GM23248 (cell line): ENCODE results near the gene FSTL4. TPM values are rescaled to one million over a fixed set of nuclear protein-coding genes. Genes with fewer than 3 reads are reported as not detected.
"Not testable (repeated sequence)": the region's sequence is repeated elsewhere in the genome, so short reads cannot be mapped to it uniquely, and the experiment has no call there.

Experiments used
- DNase-seq: peaks from one replicate; pipeline ENCODE4 v3.0.0-alpha.2; 2015
- H2AFZ ChIP-seq: fragments of 200-600 bp; sonication (generic); 2 replicates; pipeline ENCODE4 v1.6.1; 2016; ENCODE audit warnings: antibody characterized with exemption
- H3F3A ChIP-seq: fragments of 200-600 bp; sonication (generic); 2 replicates; pipeline ENCODE4 v1.6.1; 2016; ENCODE audit warnings: mild to moderate bottlenecking, antibody characterized with exemption, mixed run types; ENCODE audit not compliant: insufficient read depth
- H3K27ac ChIP-seq: fragments of 200-600 bp; sonication (generic); 2 replicates; pipeline ENCODE4 v1.5.1; 2016; ENCODE audit warnings: mild to moderate bottlenecking
- H3K27me3 ChIP-seq: fragments of 200-600 bp; sonication (generic); replicated peaks from 2 replicates; pipeline ENCODE4 v1.6.1; 2016; ENCODE audit warnings: mild to moderate bottlenecking; ENCODE audit not compliant: insufficient read depth
- H3K36me3 ChIP-seq: fragments of 200-600 bp; sonication (generic); 2 replicates; pipeline ENCODE4 v1.6.1; 2016; ENCODE audit warnings: low read depth, mild to moderate bottlenecking
- H3K4me1 ChIP-seq: fragments of 200-600 bp; sonication (generic); 2 replicates; pipeline ENCODE4 v1.6.1; 2016; ENCODE audit warnings: mild to moderate bottlenecking; ENCODE audit not compliant: insufficient read depth
- H3K4me2 ChIP-seq: fragments of 200-600 bp; sonication (generic); one replicate; pipeline ENCODE4 v1.6.1; 2016; ENCODE audit warnings: mild to moderate bottlenecking; ENCODE audit not compliant: unreplicated experiment
- H3K4me3 ChIP-seq: fragments of 200-600 bp; sonication (generic); 2 replicates; pipeline ENCODE4 v1.5.1; 2016; ENCODE audit warnings: mild to moderate bottlenecking
- H3K79me2 ChIP-seq: fragments of 200-600 bp; sonication (generic); 2 replicates; pipeline ENCODE4 v1.6.1; 2016; ENCODE audit warnings: mild to moderate bottlenecking; ENCODE audit not compliant: insufficient read depth
- H3K9ac ChIP-seq: fragments of 200-600 bp; sonication (generic); 2 replicates; pipeline ENCODE4 v1.6.1; 2016; ENCODE audit warnings: mild to moderate bottlenecking
- H3K9me2 ChIP-seq: fragments of 200-600 bp; sonication (generic); 2 replicates; pipeline ENCODE4 v1.6.1; 2016; ENCODE audit warnings: mixed run types, mild to moderate bottlenecking, moderate library complexity; ENCODE audit not compliant: insufficient read depth
- H3K9me3 ChIP-seq: fragments of 200-600 bp; sonication (generic); one replicate; pipeline ENCODE4 v1.6.1; 2017; ENCODE audit warnings: low read depth
- H4K20me1 ChIP-seq: fragments of 200-600 bp; sonication (generic); 2 replicates; pipeline ENCODE4 v1.6.0; 2016; ENCODE audit not compliant: insufficient read depth
- EZH2 ChIP-seq: fragments of 200-600 bp; sonication (generic); IDR thresholded peaks from 2 replicates; pipeline ENCODE4 v1.6.1; 2018; ENCODE audit warnings: antibody characterized with exemption, mild to moderate bottlenecking; ENCODE audit not compliant: insufficient read depth, poor library complexity, severe bottlenecking
- EZH2phosphoT487 ChIP-seq: fragments of 200-600 bp; sonication (generic); IDR thresholded peaks from 2 replicates; pipeline ENCODE4 v1.6.1; 2018; ENCODE audit warnings: antibody characterized with exemption, moderate library complexity, mild to moderate bottlenecking, low read depth; ENCODE audit not compliant: insufficient read depth
- WGBS, 2 experiments: methylation state at CpG; one replicate each; pipeline ENCODE4 v1.1.6; 2015 to 2017; ENCODE audit warnings: low lambda C conversion rate in 2 of 2, low coverage in 1 of 2; ENCODE audit errors: missing lambda C conversion rate in 2 of 2; 5-methylcytosine and 5-hydroxymethylcytosine counted together
- in situ Hi-C: fragments of 300-500 bp; cut with MboI; formaldehyde crosslinking; loops from 2 replicates; pipeline ENCODE4 v1.15.0; 2020
- polyA plus RNA-seq: library from polyadenylated mRNA; unstranded; fragments of >200 nt; fragmentation: Nextera tagmentation; extraction: Ambion mirVana; gene quantifications from 2 replicates; pipeline ENCODE4 v1.2.1, GENCODE V29; 2016
- total RNA-seq: library from RNA; depleted of rRNA; stranded (reverse); fragments of >200 nt; shearing (Covaris generic); gene quantifications from 2 replicates; pipeline ENCODE4 v1.2.3, GENCODE V29; 2014

FSTL4 gene
- total and polyA plus RNA-seq, 2 experiments from 2014 or later = not detected

GRCh38 chr5:133192716-133193115, 419.6 kb downstream of the FSTL4 start:
- in situ Hi-C loops = no loop called here
- DNase-seq = no peak
- no peak overlapping the region for H3K27ac ChIP-seq
- no peaks in the 10 kb centered on the region for H3K4me1 ChIP-seq
- 61 to 65% methylated on average over 8 of the region's 8 CpGs for WGBS, 2 experiments
- no peaks in the 10 kb centered on the region for H3K79me2 ChIP-seq
- H3K9me2 ChIP-seq = no peaks in the 10 kb centered on the region
- no peaks in the 10 kb centered on the region for H3F3A ChIP-seq
- no peaks in the 10 kb centered on the region for H3K9me3 ChIP-seq
- H3K27me3 ChIP-seq = peaks cover 9% of the 10 kb centered on the region
- no peak overlapping the region for H3K4me2 ChIP-seq
- H3K9ac ChIP-seq = no peak overlapping the region
- H4K20me1 ChIP-seq = no peaks in the 10 kb centered on the region
- no peak overlapping the region for H2AFZ ChIP-seq
- no peak overlapping the region for H3K4me3 ChIP-seq
- no peak for TF ChIP-seq EZH2
- TF ChIP-seq EZH2phosphoT487 = no peak
- no peaks in the 10 kb centered on the region for H3K36me3 ChIP-seq

GRCh38 chr5:133189881-133190280, 422.5 kb downstream of the FSTL4 start:
- Histone ChIP-seq H3F3A (no peaks in the 10 kb centered on the region), H3K79me2 (no peaks in the 10 kb centered on the region), H3K9ac (no peak overlapping the region), H3K4me1 (no peaks in the 10 kb centered on the region), H4K20me1 (no peaks in the 10 kb centered on the region), H3K4me2 (no peak overlapping the region), H3K4me3 (no peak overlapping the region), H3K27ac (no peak overlapping the region), H3K9me3 (no peaks in the 10 kb centered on the region), H3K9me2 (no peaks in the 10 kb centered on the region), H3K27me3 (no peaks in the 10 kb centered on the region; the same call in 1 of the 2 replicates), H2AFZ (no peak overlapping the region), H3K36me3 (no peaks in the 10 kb centered on the region)
- 72 to 73% methylated on average over 4 of the region's 4 CpGs for WGBS, 2 experiments
- TF ChIP-seq EZH2 = no peak
- TF ChIP-seq EZH2phosphoT487 = no peak
- no peak for DNase-seq
- in situ Hi-C loops = no loop called here

GRCh38 chr5:133179405-133179804, 432.9 kb downstream of the FSTL4 start:
- no peaks in the 10 kb centered on the region for H4K20me1 ChIP-seq
- no peaks in the 10 kb centered on the region for H3K9me2 ChIP-seq
- H3K36me3 ChIP-seq = no peaks in the 10 kb centered on the region
- H3F3A ChIP-seq = no peaks in the 10 kb centered on the region
- TF ChIP-seq EZH2phosphoT487 (no peak), EZH2 (no peak)
- H3K4me2 ChIP-seq = no peak overlapping the region
- no peaks in the 10 kb centered on the region for H3K79me2 ChIP-seq
- in situ Hi-C loops = no loop called here
- no peak overlapping the region for H3K27ac ChIP-seq
- H2AFZ ChIP-seq = no peak overlapping the region
- no peak overlapping the region for H3K9ac ChIP-seq
- H3K9me3 ChIP-seq = no peaks in the 10 kb centered on the region
- no peak overlapping the region for H3K4me3 ChIP-seq
- H3K27me3 ChIP-seq = no peaks in the 10 kb centered on the region; the same call in 1 of the 2 replicates
- H3K4me1 ChIP-seq = no peaks in the 10 kb centered on the region
- DNase-seq = no peak

GRCh38 chr5:133170756-133171387, 441.5 kb downstream of the FSTL4 start:
- H3K9ac ChIP-seq, in situ Hi-C loops: not testable (repeated sequence)

GRCh38 chr5:133164759-133165158, 447.6 kb downstream of the FSTL4 start:
- H3K4me3 ChIP-seq = no peak overlapping the region
- H3K9ac ChIP-seq = no peak overlapping the region
- DNase-seq = no peak
- in situ Hi-C loops = no loop called here
- H3F3A ChIP-seq = no peaks in the 10 kb centered on the region
- H3K9me3 ChIP-seq = no peaks in the 10 kb centered on the region
- no peaks in the 10 kb centered on the region for H3K79me2 ChIP-seq
- no peak for TF ChIP-seq EZH2phosphoT487
- TF ChIP-seq EZH2 = no peak
- no peaks in the 10 kb centered on the region for H4K20me1 ChIP-seq
- no peak overlapping the region for H3K27ac ChIP-seq
- H2AFZ ChIP-seq = no peak overlapping the region
- no peak overlapping the region for H3K4me2 ChIP-seq
- no peaks in the 10 kb centered on the region for H3K4me1 ChIP-seq
- H3K36me3 ChIP-seq = no peaks in the 10 kb centered on the region
- 20 to 22% methylated on average over 2 of the region's 2 CpGs for WGBS, 2 experiments
- no peaks in the 10 kb centered on the region for H3K27me3 ChIP-seq
- no peaks in the 10 kb centered on the region for H3K9me2 ChIP-seq

More at GRCh38 chr5:133170756-133171387, 441.5 kb downstream of the FSTL4 start:
- not testable (repeated sequence) for H3K4me3 ChIP-seq, H3K4me2 ChIP-seq, H3K27me3 ChIP-seq, H3K36me3 ChIP-seq, DNase-seq, H4K20me1 ChIP-seq, H2AFZ ChIP-seq, H3K9me2 ChIP-seq, H3K9me3 ChIP-seq, H3K4me1 ChIP-seq, H3K27ac ChIP-seq, H3K79me2 ChIP-seq, H3F3A ChIP-seq
- 42 to 60% methylated on average over 7 to 9 of the region's 9 CpGs for WGBS, 2 experiments
